DMS53 treated with DMSO at 0.1 percent for 48 hours (cell line): Measurements from ENCODE around the gene PDE7B.

Experiments used
- DNase-seq: peaks from one replicate; lab custom pipeline; 2025; ENCODE audit not compliant: unreplicated experiment; lab: John Stamatoyannopoulos, UW

PDE7B gene

GRCh38 chr6:136226027-136226673, 374.6 kb downstream of the PDE7B start:
- DNase-seq: peak; percentile 20

- DNase-seq: no peak
Measured at GRCh38 chr6:136226674-136227377, 375.3 kb downstream of the PDE7B start.

DNA sequence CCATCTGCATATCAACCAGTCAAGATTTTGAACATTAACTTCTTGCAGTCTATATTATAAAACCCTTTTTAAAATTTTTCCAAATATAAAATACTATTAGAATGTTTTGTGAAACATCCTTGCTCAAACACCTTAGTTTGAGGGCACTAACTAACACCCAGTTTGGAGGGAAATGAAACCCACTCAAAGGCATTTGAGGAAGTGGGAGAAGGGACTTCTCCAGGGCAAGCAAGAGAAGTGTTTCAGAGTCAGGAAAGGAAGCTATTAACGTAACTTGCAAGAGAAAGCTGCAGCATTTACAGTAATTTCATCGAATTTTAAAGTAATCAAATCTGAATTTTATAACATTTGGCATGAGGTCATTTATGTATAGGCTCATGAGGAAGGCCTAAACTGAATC, 377.3 kb downstream of the PDE7B start:
- no peak for DNase-seq

DNA sequence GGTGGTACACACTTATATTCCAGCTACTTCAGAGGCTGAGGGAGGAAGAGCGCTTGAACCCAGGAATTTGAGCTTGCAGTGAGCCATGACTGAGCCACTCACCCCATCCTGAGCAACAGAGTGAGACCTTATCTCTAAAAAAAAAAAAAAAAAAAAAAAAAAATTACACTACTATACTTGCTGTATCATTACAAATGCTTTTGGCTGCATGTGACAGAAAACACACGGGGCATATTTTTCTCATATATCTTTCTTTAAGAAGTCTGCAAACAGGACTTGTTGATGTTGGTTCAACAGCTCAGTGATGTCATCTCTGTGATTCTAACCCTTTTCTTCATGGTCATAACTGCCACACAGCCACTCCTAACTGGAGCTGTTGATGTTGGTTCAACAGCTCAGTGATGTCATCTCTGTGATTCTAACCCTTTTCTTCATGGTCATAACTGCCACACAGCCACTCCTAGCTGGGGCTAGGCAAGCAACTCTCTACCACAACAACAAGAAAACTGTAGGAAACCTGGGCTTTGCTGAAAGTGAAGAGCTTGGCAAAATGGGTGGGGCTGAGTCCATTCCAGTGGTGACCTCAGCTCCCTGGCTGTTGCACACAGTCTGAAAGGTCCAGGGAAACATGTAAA, 378.8 kb downstream of the PDE7B start:
- peak; percentile 38 for DNase-seq

- DNase-seq: no peak
Measured at GRCh38 chr6:136232701-136233100, 381.2 kb downstream of the PDE7B start.

DNA sequence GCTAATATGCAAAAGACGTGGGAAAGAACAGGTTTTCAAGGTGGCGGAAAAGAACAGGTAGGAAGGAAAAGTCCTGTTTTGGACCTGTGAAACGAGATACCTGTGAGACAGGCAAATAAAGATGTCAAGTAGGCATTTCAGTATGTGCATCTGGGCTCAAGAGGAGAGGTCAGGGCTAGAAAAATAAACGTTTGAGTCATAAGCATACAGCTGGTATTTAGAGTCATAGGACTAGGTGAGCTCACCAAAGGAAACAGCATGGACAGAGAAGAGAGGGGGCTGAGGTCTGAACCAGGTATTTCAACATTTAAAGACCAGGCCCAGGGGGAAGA, 383.7 kb downstream of the PDE7B start:
- peak; percentile 93 for DNase-seq

GRCh38 chr6:136236466-136237293, 385.2 kb downstream of the PDE7B start:
- no peak for DNase-seq

- no peak for DNase-seq
Measured at GRCh38 chr6:136244061-136244616, 392.6 kb downstream of the PDE7B start.
